Common myeloid progenitor, CD34-positive (primary cell): ENCODE data around the gene UCKL1.
"Not testable (repeated sequence)": the region's sequence is repeated elsewhere in the genome, so short reads cannot be mapped to it uniquely, and the experiment has no call there.

Experiments
- CTCF ChIA-PET: fragments of 350-600 bp; sonication (Branson Sonifier 250); formaldehyde crosslinking; loops from one replicate; lab custom pipeline; 2021; ENCODE audit warnings: antibody characterized with exemption; lab: Charles Lee
- POLR2A ChIA-PET: fragments of 350-600 bp; sonication (Branson Sonifier 250); formaldehyde crosslinking; loops from one replicate; lab custom pipeline; 2021; ENCODE audit warnings: antibody characterized with exemption; lab: Charles Lee
- DNase-seq, 3 donors: peaks; one replicate each; pipeline versions ENCODE4 v3.0.0 to v3.0.0-alpha.2; 2013
- H3K27ac ChIP-seq, 2 experiments: 1 replicate in 1 of 2; 2 replicates in 1 of 2; pipeline ENCODE4 v1.7.0; 2013; ENCODE audit warnings: inconsistent platforms in 2 of 2, low read length in 2 of 2, mild to moderate bottlenecking in 2 of 2, low read depth in 1 of 2, moderate library complexity in 1 of 2; ENCODE audit not compliant: severe bottlenecking in 2 of 2, insufficient read depth in 1 of 2, poor library complexity in 1 of 2
- H3K27me3 ChIP-seq, 5 experiments: replicated peaks in 2 of 5; 1 replicate in 3 of 5; 2 replicates in 2 of 5; pipeline versions ENCODE4 v1.6.1 to v1.7.0; 2013; ENCODE audit warnings: low read length in 4 of 5, mild to moderate bottlenecking in 2 of 5, moderate library complexity in 2 of 5, inconsistent platforms in 1 of 5; ENCODE audit not compliant: insufficient read depth in 5 of 5, control insufficient read depth in 4 of 5
- H3K36me3 ChIP-seq, 4 experiments: 1 replicate in 2 of 4; 2 replicates in 2 of 4; pipeline versions ENCODE4 v1.6.1 to v1.7.0; 2013; ENCODE audit warnings: low read length in 3 of 4, control low read depth in 1 of 4, mild to moderate bottlenecking in 1 of 4; ENCODE audit not compliant: control insufficient read depth in 4 of 4, insufficient read depth in 4 of 4
- H3K4me1 ChIP-seq, 4 experiments: 1 replicate in 3 of 4; 2 replicates in 1 of 4; pipeline versions ENCODE4 v1.6.1 to v1.7.1; 2013; ENCODE audit warnings: low read length in 3 of 4, mild to moderate bottlenecking in 3 of 4, control low read depth in 1 of 4, inconsistent platforms in 1 of 4, moderate library complexity in 1 of 4; ENCODE audit not compliant: control insufficient read depth in 4 of 4, insufficient read depth in 4 of 4; ENCODE audit errors: control extremely low read depth in 1 of 4
- H3K4me3 ChIP-seq, 7 experiments: 1 replicate in 4 of 7; 2 replicates in 3 of 7; pipeline versions ENCODE4 v1.5.1 to v1.7.0; 2013; ENCODE audit warnings: mild to moderate bottlenecking in 7 of 7, low read length in 6 of 7, moderate library complexity in 6 of 7, inconsistent platforms in 2 of 7, low read depth in 2 of 7, control low read depth in 1 of 7; ENCODE audit not compliant: insufficient read depth in 4 of 7, control insufficient read depth in 1 of 7; ENCODE audit errors: extremely low read depth in 1 of 7
- H3K9me3 ChIP-seq, 5 experiments: 1 replicate in 4 of 5; 2 replicates in 1 of 5; pipeline versions ENCODE4 v1.6.1 to v1.7.1; 2013; ENCODE audit warnings: low read length in 4 of 5, mild to moderate bottlenecking in 2 of 5, inconsistent platforms in 1 of 5, low read depth in 1 of 5, moderate library complexity in 1 of 5; ENCODE audit not compliant: control insufficient read depth in 4 of 5, insufficient read depth in 2 of 5; ENCODE audit errors: control extremely low read depth in 1 of 5
- WGBS: methylation state at CpG from one replicate; pipeline ENCODE4 v1.1.5; 2013; ENCODE audit not compliant: insufficient coverage; 5-methylcytosine and 5-hydroxymethylcytosine counted together

UCKL1 gene

DNA sequence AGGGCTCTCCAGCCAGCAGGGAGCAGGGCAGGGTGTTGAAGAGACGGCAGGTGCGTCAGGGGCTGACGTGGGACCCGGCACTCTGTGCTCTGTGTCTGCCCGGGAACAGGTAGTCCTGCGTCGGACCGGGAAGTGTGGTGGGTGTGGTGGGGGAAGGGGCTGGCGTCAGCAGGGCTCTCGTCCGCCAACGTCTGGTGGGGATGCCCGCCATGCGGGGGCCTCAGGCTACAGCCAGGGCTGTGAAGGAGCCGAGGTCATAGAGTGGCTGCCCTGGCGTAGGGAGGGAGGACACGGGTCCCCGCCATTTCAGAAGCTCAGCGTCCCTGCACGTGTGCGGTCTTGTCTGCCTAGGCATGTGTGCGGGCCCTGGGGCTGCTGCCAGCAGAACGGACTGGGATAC lies 36.0 kb downstream of the UCKL1 start:
- peaks cover 2 to 32% (median 13%) of the 10 kb centered on the region in 4 experiments for H3K36me3 ChIP-seq

DNA sequence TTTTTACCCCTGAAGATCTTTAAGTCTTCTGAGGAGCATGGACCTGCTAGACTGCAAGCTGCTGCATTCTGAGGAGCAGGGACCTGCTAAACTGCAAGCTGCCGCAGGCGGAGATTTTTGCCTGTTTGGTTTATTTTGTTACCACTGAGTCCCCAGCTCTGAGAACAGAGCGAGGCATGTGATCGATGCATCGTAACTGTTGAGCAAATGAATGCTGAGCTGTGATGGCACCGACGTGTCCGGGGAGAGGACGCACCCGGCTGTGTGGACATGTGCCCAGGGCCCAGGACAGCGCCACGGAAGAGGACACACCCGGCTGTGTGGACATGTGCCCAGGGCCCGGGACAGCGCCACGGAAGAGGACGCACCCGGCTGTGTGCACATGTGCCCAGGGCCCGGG lies 37.1 kb downstream of the UCKL1 start:
- Histone ChIP-seq H3K9me3 (peaks cover 0 to 9% (median 2%) of the 10 kb centered on the region in 5 experiments), H3K27ac (no peak overlapping the region), H3K36me3 (peaks cover 2 to 29% (median 13%) of the 10 kb centered on the region in 4 experiments), H3K4me3 (no peak overlapping the region), H3K27me3 (no peaks in the 10 kb centered on the region), H3K4me1 (no peaks in the 10 kb centered on the region)
- 87% methylated on average over 10 of the region's 19 CpGs for WGBS
- ChIA-PET POLR2A (no interaction called here), CTCF (interaction anchor here (1.0 to 1.7 kb wide), 4 partner anchors 9 to 23 kb away, joined by 3 to 7 read pairs (median 4); no protein-coding TSS in a partner anchor)
- no peak for DNase-seq

More for the DNA sequence above, 36.0 kb downstream of the UCKL1 start:
- Histone ChIP-seq H3K4me1 (no peaks in the 10 kb centered on the region), H3K27ac (no peak overlapping the region), H3K9me3 (peaks cover 0 to 9% (median 2%) of the 10 kb centered on the region in 5 experiments), H3K4me3 (no peak overlapping the region), H3K27me3 (no peaks in the 10 kb centered on the region)
- WGBS: 91% methylated on average over 20 of the region's 23 CpGs
- POLR2A ChIA-PET: no interaction called here
- CTCF ChIA-PET: interaction anchor here (0.6 to 2.4 kb wide), 2 partner anchors 9 to 13 kb away, joined by 3 to 6 read pairs; no protein-coding TSS in a partner anchor
- DNase-seq: no peak

DNA sequence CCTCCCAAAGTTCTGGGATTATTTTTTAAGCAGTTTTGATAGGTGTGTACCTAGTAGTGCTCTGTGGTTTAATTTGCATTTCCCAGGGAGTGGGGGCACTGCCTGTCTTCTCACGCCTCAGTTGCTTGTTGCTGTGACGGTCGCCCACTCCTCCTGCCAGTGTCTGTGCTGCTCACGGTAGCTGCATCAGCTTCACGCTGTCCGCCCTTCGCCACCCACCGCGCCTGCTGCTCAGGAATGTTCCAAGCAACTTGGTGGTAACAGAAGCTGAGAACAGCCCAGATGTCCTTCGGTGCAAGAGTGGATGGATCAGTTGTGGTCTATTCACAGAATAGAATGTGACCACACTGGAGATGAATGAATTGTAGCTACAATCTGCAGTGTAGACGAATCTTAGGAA lies 38.4 kb downstream of the UCKL1 start:
- H3K4me3 ChIP-seq: no peak overlapping the region
- POLR2A ChIA-PET: no interaction called here
- WGBS: 99% methylated on average over 11 of the region's 11 CpGs
- no peak overlapping the region for H3K27ac ChIP-seq
- no peak for DNase-seq
- peaks cover 0 to 3% (median 1%) of the 10 kb centered on the region in 4 experiments for H3K4me1 ChIP-seq
- peaks cover 2 to 28% (median 13%) of the 10 kb centered on the region in 4 experiments for H3K36me3 ChIP-seq
- CTCF ChIA-PET: interaction anchor here (1.1 to 1.7 kb wide), 5 partner anchors 8 to 56 kb away, joined by 3 to 7 read pairs (median 4); no protein-coding TSS in a partner anchor
- peaks cover 0 to 9% (median 2%) of the 10 kb centered on the region in 5 experiments for H3K9me3 ChIP-seq
- no peaks in the 10 kb centered on the region for H3K27me3 ChIP-seq

DNA sequence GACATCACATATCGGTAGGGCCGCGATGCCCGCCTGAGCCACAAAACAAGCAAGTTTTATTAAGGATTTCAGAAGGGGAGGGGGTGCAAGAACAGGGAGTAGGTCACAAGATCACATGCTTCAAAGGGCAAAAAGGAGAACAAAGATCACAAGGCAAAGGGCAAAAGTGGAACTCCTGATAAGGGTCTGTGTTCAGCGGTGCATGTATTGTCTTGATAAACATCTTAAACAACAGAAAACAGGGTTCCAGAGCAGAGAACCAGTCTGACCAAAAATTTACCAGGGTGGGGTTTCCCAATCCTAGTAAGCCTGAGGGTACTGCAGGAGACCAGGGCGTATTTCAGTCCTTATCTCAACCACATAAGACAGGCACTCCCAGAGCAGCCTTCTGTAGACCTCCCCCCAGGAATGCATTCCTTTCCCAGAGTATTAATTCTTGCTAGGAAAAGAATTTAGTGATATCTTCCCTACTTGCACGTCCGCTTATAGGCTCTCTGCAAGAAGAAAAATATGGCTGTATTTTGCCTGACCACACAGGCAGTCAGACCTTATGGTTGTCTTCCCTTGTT lies 39.8 kb downstream of the UCKL1 start:
- 81% methylated on average over 6 of the region's 8 CpGs for WGBS
- H3K4me1 ChIP-seq, H3K27ac ChIP-seq, H3K27me3 ChIP-seq, POLR2A ChIA-PET, H3K9me3 ChIP-seq, H3K4me3 ChIP-seq: not testable (repeated sequence)
- CTCF ChIA-PET: interaction anchor here (0.7 to 1.2 kb wide), 3 partner anchors 9 to 141 kb away, joined by 3 to 4 read pairs (median 3); no protein-coding TSS in a partner anchor
- DNase-seq: peak in 1 of 3 donors; percentile 13
- peaks cover 2 to 28% (median 11%) of the 10 kb centered on the region in 4 experiments for H3K36me3 ChIP-seq

DNA sequence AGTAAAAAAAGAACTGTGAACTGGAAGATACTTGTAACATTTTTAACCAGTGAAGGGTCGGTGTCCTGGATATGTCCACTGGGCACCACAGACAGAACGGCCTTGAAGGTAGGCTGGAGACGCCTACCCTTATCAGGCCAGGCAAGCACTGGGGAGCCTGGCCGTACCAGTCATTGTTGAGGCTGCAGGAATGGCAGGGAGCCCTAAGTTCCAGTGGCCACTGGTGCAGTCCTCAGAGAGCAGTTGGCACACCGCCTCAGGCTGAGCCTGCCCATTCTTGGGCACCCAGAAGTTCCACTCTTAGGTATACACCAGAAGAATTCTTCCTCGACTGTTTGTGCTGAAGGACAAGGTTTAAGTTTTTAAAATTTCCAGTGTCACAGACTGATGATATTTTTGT lies 40.7 kb downstream of the UCKL1 start:
- DNase-seq: no peak
- 93% methylated on average over 5 of the region's 6 CpGs for WGBS
- Histone ChIP-seq H3K27ac (no peak overlapping the region), H3K36me3 (peaks cover 2 to 28% (median 10%) of the 10 kb centered on the region in 4 experiments), H3K9me3 (peaks cover 0 to 9% (median 2%) of the 10 kb centered on the region in 5 experiments), H3K27me3 (no peaks in the 10 kb centered on the region), H3K4me1 (peaks cover 0 to 9% (median 4%) of the 10 kb centered on the region in 4 experiments), H3K4me3 (no peak overlapping the region)
- POLR2A ChIA-PET: interaction anchor here (0.5 kb wide), 1 partner anchor 31 kb away, joined by 4 read pairs; no protein-coding TSS in a partner anchor
- CTCF ChIA-PET: interaction anchor here (1.1 to 1.2 kb wide), 2 partner anchors 12 to 17 kb away, joined by 3 read pairs; no protein-coding TSS in a partner anchor

DNA sequence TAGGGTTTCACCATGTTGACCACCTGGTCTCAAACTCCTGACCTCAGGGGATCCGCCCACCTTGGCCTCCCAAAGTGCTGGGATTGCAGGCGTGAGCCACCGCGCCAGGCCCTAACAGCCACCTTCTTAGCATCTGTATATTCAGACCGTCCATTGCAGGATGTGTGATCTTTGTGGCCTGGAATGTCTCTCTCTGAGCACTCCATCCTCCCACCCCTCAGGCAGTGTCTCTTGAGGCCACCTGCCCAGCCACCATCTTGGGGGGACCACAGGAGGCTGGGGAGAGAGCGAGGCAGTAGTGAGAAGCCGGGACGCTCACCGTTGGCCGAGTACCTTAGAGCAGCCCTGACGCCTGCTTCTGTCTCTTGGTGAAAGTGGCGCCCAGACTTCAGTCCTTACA lies 42.4 kb downstream of the UCKL1 start:
- WGBS: over 99% methylated on average over 12 of the region's 12 CpGs
- CTCF ChIA-PET: interaction anchor here (0.7 to 1.7 kb wide), 3 partner anchors 13 to 61 kb away, joined by 3 to 5 read pairs (median 3); no protein-coding TSS in a partner anchor
- Histone ChIP-seq H3K36me3 (peaks cover 0 to 22% (median 6%) of the 10 kb centered on the region in 4 experiments), H3K4me3 (no peak overlapping the region), H3K27ac (no peak overlapping the region), H3K27me3 (no peaks in the 10 kb centered on the region), H3K9me3 (peaks cover 0 to 9% (median 2%) of the 10 kb centered on the region in 5 experiments), H3K4me1 (peaks cover 0 to 9% (median 4%) of the 10 kb centered on the region in 4 experiments)
- no peak for DNase-seq
- POLR2A ChIA-PET: no interaction called here

DNA sequence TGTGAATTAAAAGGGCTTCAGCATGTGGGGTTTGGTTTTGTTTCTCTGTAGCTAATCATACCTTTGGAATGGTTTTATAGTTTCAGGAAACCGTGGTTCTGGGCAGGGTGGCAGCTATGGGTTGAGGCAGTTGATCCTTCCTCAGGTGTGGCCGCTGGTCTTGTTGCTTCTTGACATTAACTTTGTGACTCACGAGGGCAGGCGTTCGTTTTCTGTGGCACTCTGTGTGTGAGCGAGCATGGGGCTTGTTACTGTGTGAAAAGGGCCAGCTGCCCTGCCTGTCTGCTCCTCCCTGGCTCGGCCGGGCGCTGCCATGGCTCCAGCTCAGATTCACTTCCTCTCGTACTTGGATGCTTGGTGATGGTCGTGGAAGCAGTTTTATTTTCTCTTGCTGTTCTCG lies 45.0 kb downstream of the UCKL1 start:
- ChIA-PET CTCF (interaction anchor here (0.6 to 1.8 kb wide), 6 partner anchors 7 to 127 kb away, joined by 3 to 7 read pairs (median 3); no protein-coding TSS in a partner anchor), POLR2A (no interaction called here)
- Histone ChIP-seq H3K4me3 (no peak overlapping the region), H3K4me1 (peaks cover 0 to 9% (median 4%) of the 10 kb centered on the region in 4 experiments), H3K27ac (no peak overlapping the region), H3K27me3 (no peaks in the 10 kb centered on the region), H3K36me3 (peaks cover 0 to 15% (median 3%) of the 10 kb centered on the region in 4 experiments), H3K9me3 (peaks cover 0 to 6% (median 2%) of the 10 kb centered on the region in 5 experiments)
- DNase-seq: peak in 1 of 3 donors; percentile 10
- 76% methylated on average over 12 of the region's 12 CpGs for WGBS
